ENCODE measurements around the gene SHE.
A peak's percentile ranks its signal among the peaks of the same experiment; 100 is the strongest.
"Not testable (repeated sequence)": the region's sequence is repeated elsewhere in the genome, so short reads cannot be mapped to it uniquely, and the experiment has no call there.

SHE gene

DNA sequence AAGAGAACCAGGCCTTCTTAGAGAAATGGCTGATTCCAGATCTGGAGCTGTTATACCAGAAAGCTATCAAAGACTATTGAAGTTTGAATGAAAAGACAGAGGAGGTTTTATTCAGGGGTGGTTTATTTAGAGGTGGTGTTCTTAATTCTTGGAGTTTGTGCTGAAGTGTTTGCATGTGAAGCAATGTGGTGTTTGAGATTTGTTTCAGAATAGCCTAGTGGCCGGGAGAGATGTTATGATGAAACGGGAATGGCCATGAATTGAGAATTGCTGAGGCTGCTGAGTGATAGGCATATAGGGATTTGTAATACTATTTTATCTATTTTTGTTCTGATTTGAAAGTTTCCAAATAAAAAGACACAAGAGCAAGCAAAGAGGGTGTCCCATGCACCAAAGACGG, 10.5 kb upstream of the SHE start:
- DNase-seq: no peak

DNA sequence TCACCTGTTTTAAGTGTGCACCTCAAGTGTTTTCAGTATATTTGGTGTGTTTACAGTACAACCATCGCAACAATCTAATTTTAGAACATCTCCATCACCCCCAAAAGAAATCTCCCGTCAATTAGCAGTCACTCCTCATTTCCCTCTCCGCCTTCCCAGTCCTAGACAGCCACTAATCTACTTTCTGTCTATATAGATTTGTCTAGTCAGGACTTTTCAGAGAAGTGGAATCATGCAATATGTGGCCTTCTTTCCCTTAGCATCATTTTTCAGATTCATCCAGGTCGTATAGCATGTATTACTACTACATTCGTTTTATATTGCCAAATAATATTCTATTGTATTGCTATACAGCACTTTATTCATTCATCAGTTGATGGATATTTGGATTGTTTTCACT, 1.7 kb upstream of the SHE start:
- no peak for DNase-seq

DNA sequence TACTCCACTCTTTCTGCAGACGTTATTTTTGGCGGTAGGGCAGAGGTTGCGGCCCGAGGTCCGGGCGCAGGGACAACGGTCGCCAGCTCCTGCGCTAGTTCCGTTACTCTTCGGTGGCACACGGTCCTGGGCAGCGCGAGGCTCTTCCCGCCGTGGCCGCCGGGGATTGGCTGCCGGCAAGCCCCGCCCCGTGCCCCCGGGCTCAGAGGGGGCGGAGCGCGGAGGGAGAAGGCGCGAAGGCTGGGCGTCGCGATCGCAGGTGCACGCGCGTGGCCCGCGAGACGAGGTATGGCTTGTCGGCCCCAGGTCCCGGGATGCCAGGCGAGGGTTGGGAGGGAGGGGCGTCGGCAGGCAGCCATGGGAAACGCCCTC, 518 bp upstream of the SHE start:
- DNase-seq: no peak

GRCh38 chr1:154501423-154502065, 668 bp downstream of the SHE start:
- peak; percentile 47 for DNase-seq

DNA sequence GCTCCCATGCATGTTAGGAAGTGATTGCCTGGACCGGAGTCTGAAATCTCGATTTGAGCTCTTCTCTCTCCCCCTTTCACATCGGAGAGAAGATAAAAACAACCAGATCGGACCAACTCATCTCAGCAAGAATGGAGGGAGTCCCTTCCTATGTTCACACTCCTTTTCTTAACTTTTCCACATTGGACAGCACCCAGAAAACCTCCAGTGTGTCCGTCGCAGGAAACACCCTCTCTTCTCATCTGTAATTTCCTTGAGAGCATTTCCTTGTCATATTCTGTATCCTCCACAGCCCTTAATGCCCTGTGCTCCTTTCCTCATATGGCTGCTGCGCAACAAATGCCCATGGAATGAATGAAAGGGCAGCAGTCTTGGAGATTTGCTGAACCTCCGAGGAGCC, 1.7 kb downstream of the SHE start:
- no peak for DNase-seq

- no peak for DNase-seq
These were observed 2.8 kb downstream of the SHE start for GRCh38 chr1:154499446-154499845.

DNA sequence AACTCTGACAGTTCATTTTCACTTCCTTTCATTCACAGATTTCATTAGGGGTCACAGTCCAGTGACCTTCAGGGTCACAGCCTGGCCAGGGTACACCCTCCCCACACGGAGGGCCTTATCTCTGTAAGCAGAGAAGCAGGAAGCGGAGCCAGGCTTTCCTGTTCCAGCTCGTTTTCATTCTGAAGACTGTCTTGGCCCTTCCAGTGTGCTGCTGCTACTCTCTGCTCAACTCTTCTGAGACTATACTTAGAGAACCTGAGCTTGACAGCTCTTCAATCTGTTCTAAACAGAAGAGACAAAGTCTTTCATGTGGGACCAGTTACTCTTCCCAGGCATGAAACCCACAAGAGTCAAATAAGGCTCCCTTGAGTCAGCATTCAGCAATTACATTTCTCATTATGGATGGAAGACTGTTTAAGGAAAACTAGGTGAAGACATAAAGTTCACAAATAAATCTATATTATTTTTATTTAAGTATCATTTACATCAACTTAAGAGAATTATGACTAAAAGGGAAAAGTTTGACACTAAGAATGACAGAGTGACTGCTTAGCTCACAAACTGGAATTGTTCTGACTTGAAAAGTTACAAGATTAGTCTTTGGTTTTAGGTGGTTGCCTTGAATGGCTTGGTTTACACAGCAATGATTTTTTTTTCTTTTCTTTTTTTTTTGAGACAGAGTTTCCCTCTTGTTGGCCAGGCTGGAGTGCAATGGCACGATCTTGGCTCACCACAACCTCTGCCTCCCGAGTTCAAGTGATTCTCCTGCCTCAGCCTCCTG, 5.0 kb downstream of the SHE start:
- DNase-seq: no peak

GRCh38 chr1:154496383-154496782, 5.8 kb downstream of the SHE start:
- no peak for DNase-seq

- no peak for DNase-seq
These were observed 6.5 kb downstream of the SHE start for GRCh38 chr1:154495496-154496273.

DNA sequence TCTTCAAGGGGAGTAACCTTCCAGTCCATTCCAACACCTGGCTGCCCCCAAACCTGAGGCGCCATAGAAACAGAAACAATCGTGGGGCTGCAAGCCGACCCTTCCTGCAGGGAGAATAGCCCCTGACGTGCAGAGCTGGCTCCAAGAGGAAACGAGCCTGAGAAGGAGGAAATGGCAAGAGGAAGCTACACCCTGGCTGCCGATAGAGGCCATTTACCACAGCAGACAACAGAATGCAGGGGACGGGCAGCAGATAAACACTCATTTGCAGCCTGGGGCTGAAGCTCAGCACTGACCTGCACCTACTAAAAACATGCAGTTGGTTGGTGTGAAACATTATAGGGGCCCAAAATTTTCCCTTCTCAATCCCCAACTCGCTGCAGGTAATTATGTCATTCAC, 8.9 kb downstream of the SHE start:
- DNase-seq: no peak

DNA sequence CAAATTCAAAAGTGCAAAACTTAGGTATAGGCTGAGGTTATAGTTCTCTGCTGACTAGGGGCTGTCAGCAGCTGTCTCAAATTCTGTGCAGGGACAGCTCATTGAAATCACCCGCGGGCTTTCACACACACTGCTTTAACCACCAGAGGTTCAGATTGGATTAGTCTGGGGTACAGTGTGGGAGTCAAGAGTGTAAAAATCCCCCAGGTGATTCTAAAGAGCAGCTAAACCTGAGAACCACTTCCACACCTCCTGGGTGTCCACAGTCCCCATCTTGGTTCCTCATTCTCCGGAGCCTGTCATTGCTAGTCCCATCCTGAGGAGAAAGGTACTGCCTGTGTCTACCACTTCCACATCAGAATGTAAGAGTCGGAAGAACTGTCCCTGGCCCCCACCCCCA, 10.1 kb downstream of the SHE start:
- no peak for DNase-seq

DNA sequence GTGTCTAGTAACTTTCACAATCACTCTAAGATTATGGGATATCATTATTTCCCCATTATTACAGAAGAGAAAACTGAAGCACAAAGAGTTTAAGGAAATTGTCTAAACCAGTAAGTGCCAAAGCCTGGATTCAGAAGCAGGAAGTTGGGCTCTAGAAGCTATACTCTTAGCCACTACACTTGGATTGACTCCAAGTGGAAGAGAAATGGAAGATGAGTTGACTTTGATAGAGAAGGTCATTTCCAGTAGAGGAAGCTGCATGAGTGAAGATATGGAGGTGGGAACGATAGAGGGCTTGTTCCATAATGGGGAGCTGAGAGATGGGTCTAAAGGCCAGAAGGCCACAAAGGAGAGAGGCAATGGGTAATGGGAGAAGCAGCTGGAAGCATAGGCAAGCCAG, 11.9 kb downstream of the SHE start:
- DNase-seq: no peak

DNA sequence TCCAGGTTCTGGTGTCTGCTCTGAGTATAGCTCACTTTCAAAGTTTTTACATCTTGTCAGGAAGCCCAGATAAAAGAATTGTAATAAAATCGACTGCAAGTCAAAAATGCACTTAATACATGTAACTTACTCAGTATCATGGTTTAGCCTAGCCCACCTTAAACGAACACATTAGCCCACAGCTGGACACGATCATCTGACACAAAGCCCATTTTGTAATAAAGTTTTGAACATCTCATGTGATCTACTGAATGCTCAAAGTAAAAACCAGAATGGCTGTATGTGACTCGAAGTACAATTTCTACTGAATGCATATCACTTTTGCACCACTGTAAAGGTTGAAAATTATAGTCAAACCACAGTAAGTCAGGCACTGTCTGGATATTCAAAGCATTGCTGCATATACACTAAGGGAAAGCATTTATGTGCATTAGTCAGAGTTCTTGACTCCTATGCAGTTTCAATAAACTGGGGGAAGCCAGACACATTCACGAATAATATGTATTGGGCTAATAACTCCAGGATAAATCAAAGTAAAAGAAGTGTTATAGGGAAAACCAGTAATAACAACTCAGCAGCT, 12.4 kb downstream of the SHE start:
- no peak for DNase-seq

DNA sequence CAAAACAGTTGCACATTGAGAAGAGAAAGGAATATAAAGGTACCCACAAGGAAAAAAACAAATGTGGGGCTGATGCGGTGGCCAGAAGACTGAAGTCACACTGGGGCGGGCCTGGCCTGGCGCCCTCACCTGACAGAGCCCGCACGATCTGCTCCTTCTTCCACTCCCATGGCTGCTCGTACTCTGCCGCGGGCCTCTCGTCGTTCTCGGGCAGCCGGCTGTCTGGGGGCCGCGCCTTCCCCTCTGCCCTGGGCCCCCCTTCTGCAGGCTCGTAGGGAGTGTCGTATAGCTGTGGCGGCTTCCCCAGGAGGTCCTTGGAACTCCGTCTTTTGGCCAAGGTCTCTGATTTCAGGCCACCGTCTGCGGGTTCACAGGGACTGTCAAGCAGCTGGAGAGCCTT, 13.3 kb downstream of the SHE start:
- no peak for DNase-seq

GRCh38 chr1:154486756-154487155, 15.5 kb downstream of the SHE start:
- DNase-seq: not testable (repeated sequence)

DNA sequence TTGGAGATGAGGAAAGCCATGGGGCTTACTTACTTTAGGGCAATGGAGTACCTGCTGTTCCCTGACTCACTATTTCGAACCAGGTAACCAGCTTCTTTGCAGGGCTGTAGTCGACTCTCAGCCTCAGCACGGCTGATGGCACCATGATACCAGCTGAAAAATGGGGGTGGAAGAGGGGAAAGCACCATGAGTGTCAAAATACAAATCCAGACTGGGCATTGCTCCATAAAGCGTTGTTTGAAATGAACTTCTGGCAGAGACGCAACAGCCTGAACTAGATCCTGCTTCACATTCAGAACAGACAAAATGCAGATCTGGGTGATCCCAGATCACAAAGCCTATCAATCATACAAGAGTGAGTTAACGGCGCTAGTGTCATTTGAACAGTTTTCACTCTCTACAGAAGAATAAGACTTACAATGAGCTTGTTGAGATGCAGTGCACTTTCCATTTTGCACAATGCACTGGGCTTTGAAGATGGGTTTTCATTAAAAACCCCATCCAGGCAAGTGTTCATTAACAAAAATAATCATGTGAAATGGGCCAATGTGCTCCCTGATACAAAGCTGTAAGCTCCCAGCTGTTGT, 16.2 kb downstream of the SHE start:
- DNase-seq: no peak

DNA sequence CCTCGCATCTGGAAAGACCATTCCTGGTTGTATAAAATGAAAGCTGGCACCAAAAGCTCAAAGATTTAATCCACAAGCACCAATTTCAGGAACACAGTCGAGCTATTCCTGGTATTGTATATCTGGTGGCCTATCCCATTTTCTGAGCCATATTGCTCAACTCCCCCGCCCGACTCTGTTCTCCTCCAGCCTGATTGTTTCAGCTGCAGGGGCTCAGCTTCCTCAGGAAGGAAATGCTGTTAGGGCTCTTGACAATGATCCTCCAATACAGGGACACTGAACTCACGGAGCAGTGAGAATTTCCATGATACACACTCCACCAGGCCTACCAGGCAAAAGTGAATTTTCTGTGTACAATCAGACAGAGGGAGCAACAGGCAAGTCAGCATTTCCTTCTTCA, 17.1 kb downstream of the SHE start:
- no peak for DNase-seq

GRCh38 chr1:154483941-154484803, 18.0 kb downstream of the SHE start:
- no peak for DNase-seq

GRCh38 chr1:154481053-154481452, 21.2 kb downstream of the SHE start:
- no peak for DNase-seq

DNA sequence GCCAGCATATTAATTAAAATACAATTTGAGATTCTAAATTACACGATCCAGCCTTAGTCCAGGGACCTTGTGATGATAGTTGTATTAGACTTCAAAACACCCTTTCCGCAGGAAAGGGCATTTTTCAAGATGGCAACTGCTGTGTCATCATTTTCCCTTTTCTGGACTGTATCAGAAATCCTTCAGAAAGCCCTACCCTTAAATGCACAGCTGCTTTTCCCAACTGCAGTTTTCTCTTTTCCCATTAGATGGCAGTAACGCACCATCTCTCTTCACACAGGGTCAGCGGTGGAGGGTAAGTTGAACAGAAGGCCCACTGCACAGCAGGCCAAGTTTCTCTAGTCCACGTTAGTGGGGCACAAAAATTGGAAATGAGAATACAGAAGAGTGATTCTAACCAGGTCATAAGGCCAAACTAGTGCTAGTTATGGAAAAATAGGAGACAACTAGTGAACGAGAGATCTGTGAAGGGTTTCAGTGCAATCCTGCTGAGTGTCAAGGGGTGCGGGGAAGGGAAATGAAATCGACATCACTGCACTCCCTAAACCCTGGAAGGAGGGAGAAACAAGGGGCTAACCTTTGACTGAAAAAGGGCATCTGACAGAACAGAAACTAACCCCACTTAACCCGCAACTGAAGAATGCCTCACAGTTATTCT, 22.3 kb downstream of the SHE start:
- peak; percentile 82 for DNase-seq

DNA sequence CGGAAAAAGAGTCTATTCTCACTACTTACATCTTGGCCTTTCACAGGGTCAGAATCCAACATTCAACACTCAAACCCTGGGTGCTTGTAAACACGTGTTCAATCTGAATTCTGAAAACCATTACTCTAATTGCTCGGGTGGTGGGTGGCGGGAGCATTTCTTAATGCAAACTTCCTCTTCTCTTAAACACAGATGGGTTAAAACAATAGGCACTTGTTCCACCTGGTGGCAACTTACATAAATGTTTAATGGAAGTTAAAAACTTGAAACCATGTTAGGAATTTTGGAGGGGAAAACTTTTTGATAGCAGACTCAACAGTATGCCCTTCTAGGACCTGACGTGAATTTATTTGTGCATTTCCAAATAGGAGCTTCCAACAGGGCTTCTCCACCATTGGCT, 23.6 kb downstream of the SHE start:
- DNase-seq: no peak

- DNase-seq: no peak
These were observed 24.2 kb downstream of the SHE start for GRCh38 chr1:154478013-154478412.

All from right forelimb (tissue), 1 donor.